Lower leg skin (tissue), 3 donors: ENCODE measurements around the gene FOXP2.

Experiments used
- CTCF ChIP-seq, 3 donors: fragments of 450-650 bp; IDR thresholded peaks; one replicate each; pipeline ENCODE4 v1.5.1; 2016; ENCODE audit warnings: antibody characterized with exemption in 3 of 3, mild to moderate bottlenecking in 3 of 3, moderate library complexity in 2 of 3
- POLR2A ChIP-seq, 2 donors: fragments of 450-650 bp; IDR thresholded peaks; one replicate each; pipeline ENCODE4 v1.6.1; 2016 to 2017; ENCODE audit warnings: antibody characterized with exemption in 2 of 2, mild to moderate bottlenecking in 1 of 2, moderate library complexity in 1 of 2

GRCh38 chr7:114422507-114423501 is 8.2 kb downstream of the FOXP2 start:
- TF ChIP-seq POLR2A (IDR thresholded peaks at IDR 0.05) (no peak), CTCF (IDR thresholded peaks at IDR 0.05) (no peak)
